Upper lobe of left lung (tissue), 6 donors: ENCODE measurements around the gene CDK15. TPM values are rescaled to one million over a fixed set of nuclear protein-coding genes. Genes with fewer than 3 reads are reported as not detected.

Source experiments
- ATAC-seq, 2 donors: fragments of 200-7000 bp; cut with Tn5 transposase; one replicate each; pipeline ENCODE4 v1.9.1; 2022; ENCODE audit warnings: mild to moderate bottlenecking in 2 of 2, moderate library complexity in 2 of 2; ENCODE audit not compliant: low FRiP score in 2 of 2
- DNase-seq, 2 donors: peaks; one replicate each; pipeline ENCODE4 v3.0.0-alpha.2; 2019 to 2020
- H3K27ac ChIP-seq, 4 donors: fragments of 200-600 bp; sonication (generic); one replicate each; pipeline ENCODE4 v1.5.1; 2016 to 2019
- H3K27me3 ChIP-seq, 4 donors: fragments of 200-600 bp; sonication (generic); one replicate each; pipeline ENCODE4 v1.5.1; 2017 to 2019
- H3K36me3 ChIP-seq, 4 donors: fragments of 200-600 bp; sonication (generic); one replicate each; pipeline ENCODE4 v1.5.1; 2016 to 2019
- H3K4me1 ChIP-seq, 4 donors: fragments of 200-600 bp; sonication (generic); one replicate each; pipeline ENCODE4 v1.5.1; 2018 to 2019
- H3K4me3 ChIP-seq, 4 donors: fragments of 200-600 bp; sonication (generic); one replicate each; pipeline ENCODE4 v1.5.1; 2017 to 2019; ENCODE audit warnings: mild to moderate bottlenecking in 2 of 4, moderate library complexity in 1 of 4
- H3K9me3 ChIP-seq, 4 donors: fragments of 200-600 bp; sonication (generic); one replicate each; pipeline ENCODE4 v1.5.1; 2018 to 2019
- CTCF ChIP-seq, 6 experiments: fragments of 450-650 bp in 4 of 6; fragments of 200-600 bp in 2 of 6; sonication (generic) in 2 of 6; IDR thresholded peaks; one replicate each; pipeline ENCODE4 v1.5.1; 2016 to 2019; ENCODE audit warnings: antibody characterized with exemption in 6 of 6
- EP300 ChIP-seq, 4 donors: sonication (generic); formaldehyde crosslinking; IDR thresholded peaks; one replicate each; pipeline ENCODE4 v1.5.1; 2017; ENCODE audit warnings: antibody characterized with exemption in 4 of 4, control low read depth in 2 of 4
- POLR2A ChIP-seq, 4 donors: fragments of 450-650 bp; IDR thresholded peaks; one replicate each; pipeline ENCODE4 v1.5.1; 2016 to 2017; ENCODE audit warnings: antibody characterized with exemption in 4 of 4, mild to moderate bottlenecking in 2 of 4
- POLR2AphosphoS5 ChIP-seq, 2 donors: sonication (generic); formaldehyde crosslinking; IDR thresholded peaks; one replicate each; pipeline ENCODE4 v1.5.1; 2017; ENCODE audit warnings: antibody characterized with exemption in 2 of 2
- WGBS, 2 donors: methylation state at CpG; one replicate each; pipeline ENCODE4 v1.1.5; 2017 to 2018; 5-methylcytosine and 5-hydroxymethylcytosine counted together
- total RNA-seq, 6 donors: library from RNA; depleted of rRNA in 4 of 6; stranded (reverse); fragments of >200 nt in 4 of 6; gene quantifications; one replicate each; pipeline versions ENCODE4 v1.1.0 to v1.2.1, GENCODE V29; 2016 to 2021
- donor health status: DM: no; HTN: no; CAD: no; lungs with moderate emphysema.
- donor health status: DM: no; HTN: yes; CAD: no; lungs with severe emphysema.

CDK15 gene
- total RNA-seq, 6 donors from 2014 or later, result 0.10 to 3.4 (median 1.3) TPM

DNA sequence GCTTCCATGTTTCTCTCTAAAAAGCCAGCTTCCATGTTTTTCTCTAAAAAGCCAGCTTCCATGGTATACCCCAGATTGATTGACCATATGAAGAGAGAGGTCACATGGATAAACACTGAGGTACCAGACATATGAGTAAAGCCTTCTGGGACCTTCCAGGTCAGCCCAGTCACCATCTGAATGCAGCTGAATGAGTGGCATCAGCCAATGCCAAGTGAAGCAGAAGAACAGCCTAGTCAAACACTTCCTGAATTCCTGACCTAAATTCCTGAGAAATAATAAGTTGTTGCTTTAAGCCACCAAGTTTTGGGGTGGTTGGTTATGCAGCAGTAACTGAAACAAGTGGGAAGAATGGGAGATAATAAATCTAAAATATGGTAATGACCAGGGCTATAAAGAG lies 19.9 kb upstream of the CDK15 start:
- Histone ChIP-seq H3K4me1 (peaks cover 5 to 7% (median 6%) of the 10 kb centered on the region in 4 donors), H3K27ac (no peak overlapping the region), H3K9me3 (no peaks in the 10 kb centered on the region), H3K4me3 (no peak overlapping the region), H3K27me3 (no peaks in the 10 kb centered on the region), H3K36me3 (no peaks in the 10 kb centered on the region)
- DNase-seq (no peak), ATAC-seq (no peak)
- no peak for TF ChIP-seq POLR2A (IDR thresholded peaks at IDR 0.05)
- no peak for TF ChIP-seq EP300 (IDR thresholded peaks at IDR 0.05)
- TF ChIP-seq CTCF (IDR thresholded peaks at IDR 0.05), result no peak
- TF ChIP-seq POLR2AphosphoS5 (IDR thresholded peaks at IDR 0.05), result no peak

GRCh38 chr2:201788371-201788770 lies 18.0 kb upstream of the CDK15 start:
- ATAC-seq (no peak), DNase-seq (no peak)
- Histone ChIP-seq H3K27me3 (no peaks in the 10 kb centered on the region), H3K36me3 (no peaks in the 10 kb centered on the region), H3K4me1 (no peaks in the 10 kb centered on the region), H3K27ac (no peak overlapping the region), H3K9me3 (no peaks in the 10 kb centered on the region), H3K4me3 (no peak overlapping the region)
- TF ChIP-seq CTCF (IDR thresholded peaks at IDR 0.05) (no peak), POLR2A (IDR thresholded peaks at IDR 0.05) (no peak), POLR2AphosphoS5 (IDR thresholded peaks at IDR 0.05) (no peak), EP300 (IDR thresholded peaks at IDR 0.05) (no peak)
- WGBS, 2 donors, result 67 to 68% methylated on average over 3 of the region's 3 CpGs

DNA sequence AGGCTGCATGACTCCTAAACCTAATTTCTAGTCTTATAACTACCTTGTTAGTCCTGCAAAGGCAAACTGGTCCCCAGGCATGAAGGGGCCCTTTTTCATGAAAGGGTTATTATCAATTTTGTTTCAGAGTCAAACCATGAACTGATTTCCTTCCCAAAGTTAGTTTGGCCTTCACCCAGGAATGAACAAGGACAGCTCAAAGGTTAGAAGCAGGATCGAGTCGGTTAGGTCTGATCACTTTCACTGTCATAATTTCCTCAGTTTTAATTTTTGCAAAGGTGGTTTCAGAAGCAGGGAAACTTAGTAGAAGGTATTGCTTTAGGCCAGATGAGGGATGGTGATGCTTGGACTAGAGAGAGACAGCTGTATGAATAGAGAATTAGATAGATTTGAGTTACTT lies 16.9 kb upstream of the CDK15 start:
- TF ChIP-seq CTCF (IDR thresholded peaks at IDR 0.05) (no peak), EP300 (IDR thresholded peaks at IDR 0.05) (no peak), POLR2A (IDR thresholded peaks at IDR 0.05) (no peak), POLR2AphosphoS5 (IDR thresholded peaks at IDR 0.05) (no peak)
- Histone ChIP-seq H3K9me3 (no peaks in the 10 kb centered on the region), H3K27me3 (no peaks in the 10 kb centered on the region), H3K4me1 (no peaks in the 10 kb centered on the region), H3K27ac (no peak overlapping the region), H3K4me3 (no peak overlapping the region), H3K36me3 (no peaks in the 10 kb centered on the region)
- no peak for DNase-seq
- ATAC-seq, result no peak
- WGBS, 2 donors, result 76 to 77% methylated on average over 2 of the region's 2 CpGs

DNA sequence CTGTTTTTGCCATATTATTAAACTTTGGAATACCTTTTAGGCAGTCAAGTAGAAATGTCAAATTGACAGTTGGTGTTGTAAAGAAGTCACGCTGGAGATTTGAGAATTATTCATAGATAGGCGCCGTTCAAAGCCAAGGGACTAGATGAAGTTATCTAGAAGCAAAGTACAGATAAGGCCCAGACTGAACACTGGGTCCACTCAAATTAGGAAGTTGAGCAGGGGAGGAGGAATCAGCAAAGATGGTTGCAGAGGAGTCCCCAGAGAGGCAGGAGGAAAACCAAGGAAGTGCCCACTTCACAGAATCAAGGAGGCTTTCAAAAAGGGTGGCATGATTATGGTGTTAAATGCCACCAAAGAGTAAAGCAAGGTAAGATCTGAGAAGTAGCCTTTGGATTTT lies 16.0 kb upstream of the CDK15 start:
- H3K4me1 ChIP-seq, result no peaks in the 10 kb centered on the region
- H3K36me3 ChIP-seq, result no peaks in the 10 kb centered on the region
- no peak overlapping the region for H3K4me3 ChIP-seq
- DNase-seq (no peak), ATAC-seq (no peak)
- H3K27ac ChIP-seq, result no peak overlapping the region
- 91 to 93% methylated on average over 3 of the region's 3 CpGs for WGBS, 2 donors
- no peaks in the 10 kb centered on the region for H3K27me3 ChIP-seq
- no peaks in the 10 kb centered on the region for H3K9me3 ChIP-seq
- TF ChIP-seq CTCF (IDR thresholded peaks at IDR 0.05) (no peak), POLR2AphosphoS5 (IDR thresholded peaks at IDR 0.05) (no peak), POLR2A (IDR thresholded peaks at IDR 0.05) (no peak), EP300 (IDR thresholded peaks at IDR 0.05) (no peak)

GRCh38 chr2:201790989-201791388 lies 15.3 kb upstream of the CDK15 start:
- H3K27ac ChIP-seq, result no peak overlapping the region
- no peaks in the 10 kb centered on the region for H3K9me3 ChIP-seq
- H3K27me3 ChIP-seq, result no peaks in the 10 kb centered on the region
- no peaks in the 10 kb centered on the region for H3K36me3 ChIP-seq
- no peak for ATAC-seq
- H3K4me1 ChIP-seq, result no peaks in the 10 kb centered on the region
- WGBS, 2 donors, result 83 to 85% methylated on average over 2 of the region's 2 CpGs
- DNase-seq, result no peak
- no peak overlapping the region for H3K4me3 ChIP-seq
- TF ChIP-seq POLR2A (IDR thresholded peaks at IDR 0.05) (no peak), CTCF (IDR thresholded peaks at IDR 0.05) (no peak), EP300 (IDR thresholded peaks at IDR 0.05) (no peak)
